Measurements from ENCODE around the gene SLC45A3. TPM values are rescaled to one million over a fixed set of nuclear protein-coding genes. Genes with fewer than 3 reads are reported as not detected.

Gene SLC45A3
- total and polyA plus RNA-seq, 2 donors, result 2.3 to 4.8 TPM

- DNase-seq (ENCODE audit: extremely low spot score), result no peak
- no peak overlapping the region for H3K4me3 ChIP-seq (ENCODE audit: low read depth, low read length)
- no peak overlapping the region for H3K27ac ChIP-seq (ENCODE audit: low read depth)
- WGBS, result 82% methylated on average over 5 of the region's 5 CpGs
- H3K4me1 ChIP-seq (ENCODE audit: insufficient read depth), result no peaks in the 10 kb centered on the region
- no peaks in the 10 kb centered on the region for H3K36me3 ChIP-seq (ENCODE audit: insufficient read depth)
Observed at GRCh38 chr1:205670150-205670446, 10.2 kb downstream of the SLC45A3 start.

GRCh38 chr1:205669341-205670149 lies 10.8 kb downstream of the SLC45A3 start:
- 58% methylated on average over 20 of the region's 20 CpGs for WGBS
- no peaks in the 10 kb centered on the region for H3K4me1 ChIP-seq (ENCODE audit: insufficient read depth)

GRCh38 chr1:205668951-205669340 lies 11.4 kb downstream of the SLC45A3 start:
- WGBS, result 71% methylated on average over 5 of the region's 5 CpGs
- no peaks in the 10 kb centered on the region for H3K4me1 ChIP-seq (ENCODE audit: insufficient read depth)
- DNase-seq (ENCODE audit: extremely low spot score), result no peak

More at GRCh38 chr1:205669341-205670149, 10.8 kb downstream of the SLC45A3 start:
- no peak for DNase-seq (ENCODE audit: extremely low spot score)
- Histone ChIP-seq H3K27ac (ENCODE audit: low read depth) (no peak overlapping the region), H3K36me3 (ENCODE audit: insufficient read depth) (no peaks in the 10 kb centered on the region), H3K4me3 (ENCODE audit: low read depth, low read length) (no peak overlapping the region)

DNA sequence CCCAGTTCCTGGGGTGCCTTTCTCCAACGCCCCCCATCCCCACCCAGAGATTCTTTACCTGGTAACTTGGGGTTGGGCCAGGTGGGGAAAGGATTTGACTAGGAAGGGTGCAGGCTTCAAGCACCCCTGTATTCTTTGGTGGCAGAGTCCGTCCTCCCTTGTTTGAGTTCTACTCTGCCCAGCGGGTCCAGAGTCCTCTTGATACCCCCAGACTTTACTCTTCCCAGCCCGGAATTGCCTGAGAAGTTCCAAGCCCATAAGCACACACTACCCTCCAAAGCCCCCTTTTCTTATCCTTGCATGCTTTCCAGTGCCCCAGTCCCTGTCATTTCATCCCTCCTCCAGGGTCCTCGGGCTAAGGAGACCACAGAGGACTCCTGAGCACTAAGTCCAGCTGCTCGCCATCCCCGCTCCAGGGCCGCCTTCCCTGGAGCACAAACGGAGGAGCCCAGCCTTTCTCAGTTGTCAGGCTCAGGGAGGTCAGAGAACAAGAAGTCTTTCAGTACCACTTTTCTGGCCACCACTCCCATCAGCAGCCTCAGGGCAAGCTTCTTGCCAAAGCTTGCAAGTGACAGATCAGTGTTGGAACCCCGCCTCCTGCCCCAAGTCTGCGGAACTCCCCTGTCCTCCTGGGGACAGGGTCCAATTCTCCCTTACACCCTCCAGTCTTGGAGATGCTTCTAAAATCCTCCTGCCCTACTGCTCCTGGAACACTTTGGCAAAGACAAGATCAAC lies 12.2 kb downstream of the SLC45A3 start:
- H3K27ac ChIP-seq (ENCODE audit: low read depth), result no peak overlapping the region
- no peaks in the 10 kb centered on the region for H3K36me3 ChIP-seq (ENCODE audit: insufficient read depth)
- DNase-seq (ENCODE audit: extremely low spot score), result no peak
- no peaks in the 10 kb centered on the region for H3K4me1 ChIP-seq (ENCODE audit: insufficient read depth)
- H3K4me3 ChIP-seq (ENCODE audit: low read depth, low read length), result no peak overlapping the region
- 85% methylated on average over 11 of the region's 11 CpGs for WGBS

More at GRCh38 chr1:205668951-205669340, 11.4 kb downstream of the SLC45A3 start:
- Histone ChIP-seq H3K36me3 (ENCODE audit: insufficient read depth) (no peaks in the 10 kb centered on the region), H3K27ac (ENCODE audit: low read depth) (no peak overlapping the region), H3K4me3 (ENCODE audit: low read depth, low read length) (no peak overlapping the region)

DNA sequence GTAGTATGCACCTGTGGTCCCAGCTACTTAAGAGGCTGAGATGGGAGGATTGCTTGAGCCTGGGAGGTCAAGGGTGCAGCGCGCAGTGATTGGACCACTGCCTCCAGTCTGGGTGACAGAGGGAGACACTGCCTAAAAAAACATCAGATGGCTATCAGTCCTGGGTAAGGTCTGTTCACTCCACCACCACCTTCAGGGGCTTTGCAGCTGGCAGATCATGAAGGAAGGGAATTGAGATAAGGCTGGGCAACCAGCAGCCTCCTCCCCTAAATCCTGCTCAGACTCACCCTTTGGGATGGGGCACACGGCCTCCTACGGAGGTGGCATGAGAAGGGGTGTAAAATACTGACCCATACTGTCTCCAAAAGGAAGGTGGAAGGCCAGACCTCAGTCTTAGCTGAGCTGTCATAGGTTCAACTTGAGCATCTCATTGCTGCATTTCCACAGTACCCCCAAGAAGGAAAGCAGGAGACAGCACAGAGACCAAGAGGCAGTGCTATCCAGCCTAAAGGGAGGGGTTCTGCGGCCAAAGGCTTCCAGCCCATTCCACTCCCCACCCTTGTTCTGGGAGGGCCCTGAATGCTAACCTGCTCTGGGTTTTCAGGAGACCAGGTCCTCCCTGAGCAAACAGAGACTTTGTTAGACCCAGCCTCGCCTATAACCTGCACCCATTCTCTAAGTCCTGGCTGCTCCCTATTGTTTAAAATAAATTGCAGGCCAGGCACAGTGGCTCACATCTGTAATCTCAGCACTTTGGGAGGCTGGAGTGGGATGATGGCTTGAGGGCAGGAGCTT lies 13.7 kb downstream of the SLC45A3 start:
- no peak overlapping the region for H3K4me3 ChIP-seq (ENCODE audit: low read depth, low read length)
- no peaks in the 10 kb centered on the region for H3K36me3 ChIP-seq (ENCODE audit: insufficient read depth)
- no peak for DNase-seq (ENCODE audit: extremely low spot score)
- H3K27ac ChIP-seq (ENCODE audit: low read depth), result no peak overlapping the region
- WGBS, result 93% methylated on average over 6 of the region's 6 CpGs
- no peaks in the 10 kb centered on the region for H3K4me1 ChIP-seq (ENCODE audit: insufficient read depth)

- Histone ChIP-seq H3K36me3 (ENCODE audit: insufficient read depth) (no peaks in the 10 kb centered on the region), H3K4me3 (ENCODE audit: low read depth, low read length) (no peak overlapping the region), H3K27ac (ENCODE audit: low read depth) (no peak overlapping the region), H3K4me1 (ENCODE audit: insufficient read depth) (no peaks in the 10 kb centered on the region)
- 68% methylated on average over 9 of the region's 9 CpGs for WGBS
- no peak for DNase-seq (ENCODE audit: extremely low spot score)
Observed at GRCh38 chr1:205665201-205666045, 14.9 kb downstream of the SLC45A3 start.

DNA sequence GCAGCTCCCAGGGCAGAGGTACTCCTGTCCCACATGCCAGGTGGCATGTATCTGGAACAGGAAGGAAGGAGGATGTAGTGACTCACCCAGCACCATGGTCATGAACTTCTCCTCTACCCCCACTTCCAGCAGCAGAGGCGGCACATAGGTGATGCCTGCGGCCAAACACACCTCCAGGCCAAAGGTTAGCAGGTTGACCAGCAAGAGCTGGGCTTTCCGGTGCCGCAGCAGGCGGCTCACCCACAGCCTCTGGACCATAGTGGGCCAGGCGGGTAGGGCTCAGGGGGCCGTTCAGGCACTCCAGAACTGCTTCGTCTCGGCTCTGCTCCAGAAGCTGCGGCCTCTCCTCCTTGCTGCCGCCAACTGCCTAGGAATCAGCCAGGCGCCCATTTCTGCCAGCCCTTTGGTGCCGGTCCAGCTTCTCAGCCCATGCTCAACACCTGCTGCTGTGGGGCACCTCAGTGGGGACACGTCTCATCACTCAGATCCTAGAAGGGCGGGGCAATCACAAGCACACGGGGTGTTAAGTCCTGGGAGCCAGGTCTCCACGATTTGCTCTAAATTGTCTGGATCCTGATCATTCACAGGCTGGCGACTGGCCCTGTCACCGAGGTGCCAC lies 15.8 kb downstream of the SLC45A3 start:
- Histone ChIP-seq H3K4me1 (ENCODE audit: insufficient read depth) (no peaks in the 10 kb centered on the region), H3K4me3 (ENCODE audit: low read depth, low read length) (no peak overlapping the region), H3K27ac (ENCODE audit: low read depth) (no peak overlapping the region), H3K36me3 (ENCODE audit: insufficient read depth) (no peaks in the 10 kb centered on the region)
- WGBS, result 74% methylated on average over 19 of the region's 19 CpGs
- no peak for DNase-seq (ENCODE audit: extremely low spot score)

DNA sequence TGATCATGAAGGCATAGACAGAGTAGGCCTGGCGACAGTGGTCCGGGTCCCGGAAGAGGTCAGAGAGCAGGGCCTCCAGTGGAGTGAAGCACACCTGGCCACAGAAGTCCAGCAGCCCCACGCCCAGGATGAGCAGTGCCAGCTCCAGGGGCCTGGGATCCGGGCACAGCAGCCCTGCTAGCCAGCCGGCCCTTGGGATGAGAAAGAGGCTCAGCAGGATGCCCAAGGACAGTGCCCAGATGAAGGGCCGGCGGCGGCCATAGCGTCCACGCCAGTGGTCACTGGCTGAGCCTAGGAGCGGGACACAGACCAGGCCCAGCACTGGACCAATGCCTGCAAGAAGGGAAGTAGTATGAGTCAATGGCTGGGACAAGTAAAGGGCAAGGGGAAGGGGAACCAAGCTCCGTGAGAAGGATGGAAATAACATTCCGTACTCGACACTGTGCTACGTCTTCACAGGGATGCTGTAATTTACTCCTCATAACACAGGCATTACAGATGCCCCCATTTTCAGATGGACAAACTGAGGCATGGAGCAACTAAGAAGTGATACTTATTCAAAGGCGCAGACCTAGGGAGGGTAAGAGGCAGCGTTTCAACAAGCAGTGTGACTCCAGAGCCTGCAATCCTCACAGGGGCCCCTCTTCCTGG lies 16.9 kb downstream of the SLC45A3 start:
- Histone ChIP-seq H3K4me1 (ENCODE audit: insufficient read depth) (no peaks in the 10 kb centered on the region), H3K27ac (ENCODE audit: low read depth) (no peak overlapping the region), H3K4me3 (ENCODE audit: low read depth, low read length) (no peak overlapping the region), H3K36me3 (ENCODE audit: insufficient read depth) (no peaks in the 10 kb centered on the region)
- no peak for DNase-seq (ENCODE audit: extremely low spot score)
- 94% methylated on average over 18 of the region's 18 CpGs for WGBS

DNA sequence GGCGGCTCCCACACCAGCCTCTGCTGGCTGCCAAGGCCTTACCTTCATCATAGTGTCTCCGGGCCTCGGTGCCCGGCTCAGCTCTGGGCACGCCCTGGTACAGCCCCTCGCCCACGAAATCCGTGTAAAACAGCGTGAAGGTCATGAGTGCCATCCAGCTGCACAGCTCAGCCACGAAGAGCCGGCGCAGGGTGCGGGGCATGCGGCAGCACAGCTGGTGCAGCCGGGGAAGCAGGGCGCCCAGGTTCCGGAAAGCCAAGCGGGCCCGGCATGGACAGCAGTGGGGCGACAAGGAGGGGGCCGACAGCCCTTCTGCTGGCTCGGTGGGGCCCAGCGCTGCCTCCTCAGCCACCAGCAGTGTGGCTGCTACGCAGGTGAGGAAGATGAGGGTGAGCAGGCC lies 17.5 kb downstream of the SLC45A3 start:
- Histone ChIP-seq H3K4me1 (ENCODE audit: insufficient read depth) (no peaks in the 10 kb centered on the region), H3K36me3 (ENCODE audit: insufficient read depth) (no peaks in the 10 kb centered on the region), H3K27ac (ENCODE audit: low read depth) (no peak overlapping the region), H3K4me3 (ENCODE audit: low read depth, low read length) (no peak overlapping the region)
- no peak for DNase-seq (ENCODE audit: extremely low spot score)
- 93% methylated on average over 24 of the region's 24 CpGs for WGBS

GRCh38 chr1:205662135-205662738 lies 18.1 kb downstream of the SLC45A3 start:
- no peak for DNase-seq (ENCODE audit: extremely low spot score)
- Histone ChIP-seq H3K27ac (ENCODE audit: low read depth) (no peak overlapping the region), H3K36me3 (ENCODE audit: insufficient read depth) (no peaks in the 10 kb centered on the region), H3K4me3 (ENCODE audit: low read depth, low read length) (no peak overlapping the region), H3K4me1 (ENCODE audit: insufficient read depth) (no peaks in the 10 kb centered on the region)
- WGBS, result 81% methylated on average over 15 of the region's 15 CpGs

GRCh38 chr1:205661429-205662134 lies 18.7 kb downstream of the SLC45A3 start:
- Histone ChIP-seq H3K36me3 (ENCODE audit: insufficient read depth) (no peaks in the 10 kb centered on the region), H3K27ac (ENCODE audit: low read depth) (no peak overlapping the region), H3K4me3 (ENCODE audit: low read depth, low read length) (no peak overlapping the region), H3K4me1 (ENCODE audit: insufficient read depth) (no peaks in the 10 kb centered on the region)
- DNase-seq (ENCODE audit: extremely low spot score), result no peak
- 83% methylated on average over 16 of the region's 16 CpGs for WGBS

- 80% methylated on average over 8 of the region's 8 CpGs for WGBS
- DNase-seq (ENCODE audit: extremely low spot score), result no peak
- no peak overlapping the region for H3K27ac ChIP-seq (ENCODE audit: low read depth)
- H3K36me3 ChIP-seq (ENCODE audit: insufficient read depth), result no peaks in the 10 kb centered on the region
- no peak overlapping the region for H3K4me3 ChIP-seq (ENCODE audit: low read depth, low read length)
- H3K4me1 ChIP-seq (ENCODE audit: insufficient read depth), result no peaks in the 10 kb centered on the region
Observed at GRCh38 chr1:205660361-205660760, 19.9 kb downstream of the SLC45A3 start.

Data from urinary bladder (tissue), 4 donors.